ENCODE data around the gene STK35. TPM values are rescaled to one million over a fixed set of nuclear protein-coding genes. Genes with fewer than 3 reads are reported as not detected.

STK35 gene
- total and polyA plus RNA-seq, 2 experiments from 2014 or later = 14.2 to 59.7 TPM

GRCh38 chr20:2086980-2087377 lies 14.6 kb upstream of the STK35 start:
- H3K27me3 Mint-ChIP-seq (ENCODE audit: insufficient read depth, low read depth, poor library complexity) = peaks cover 3% of the 10 kb centered on the region

GRCh38 chr20:2088891-2089290 lies 12.7 kb upstream of the STK35 start:
- no peaks in the 10 kb centered on the region for H3K27me3 ChIP-seq (ENCODE audit: insufficient read depth)
- no peaks in the 10 kb centered on the region for H3K36me3 Mint-ChIP-seq (ENCODE audit: low read depth)
- no peaks in the 10 kb centered on the region for H3F3A ChIP-seq (replicated peaks; ENCODE audit: low read depth)
- H3K9me3 Mint-ChIP-seq = no peaks in the 10 kb centered on the region
- no peak overlapping the region for H3K4me3 ChIP-seq
- H3K36me3 ChIP-seq (ENCODE audit: insufficient read depth) = no peaks in the 10 kb centered on the region
- ATAC-seq = peak; percentile 84
- no peaks in the 10 kb centered on the region for H3K79me2 ChIP-seq (replicated peaks; ENCODE audit: insufficient read depth)
- TF ChIP-seq ZNF462 (CRISPR knock-in tag; IDR thresholded peaks at IDR 0.05) (peak; percentile 81), CREB1 (CRISPR knock-in tag; IDR thresholded peaks at IDR 0.05; ENCODE audit: low read depth) (no peak; the same call in 1 of the 2 replicates), REST (IDR thresholded peaks at IDR 0.05; ENCODE audit: unreplicated experiment) (no peak), ZNF331 (CRISPR knock-in tag; IDR thresholded peaks at IDR 0.05; ENCODE audit: low read depth) (no peak)
- H3K4me3 Mint-ChIP-seq = peak overlapping the region; percentile 26; the same call in 2 of the 3 replicates
- DNase-seq (ENCODE audit: low spot score) = peak; percentile 25
- H4K20me1 ChIP-seq (replicated peaks; ENCODE audit: insufficient read depth) = no peaks in the 10 kb centered on the region
- H3K27ac ChIP-seq (ENCODE audit: low read depth) = peak overlapping the region; percentile 12; the same call in 1 of the 2 replicates
- no peaks in the 10 kb centered on the region for H3K9me2 ChIP-seq (ENCODE audit: insufficient read depth)
- peak overlapping the region; percentile 23 for H2AFZ ChIP-seq
- H3K4me1 Mint-ChIP-seq = peaks cover 25% of the 10 kb centered on the region
- peak overlapping the region; percentile 12 for H3K27ac Mint-ChIP-seq
- H3K4me1 ChIP-seq (ENCODE audit: insufficient read depth) = peaks cover 15% of the 10 kb centered on the region
- 0 out of 2 replicates have a peak overlapping the region, but pooled peaks have one; percentile 12 for H3K4me2 ChIP-seq
- peaks cover 3% of the 10 kb centered on the region for H3K27me3 Mint-ChIP-seq (ENCODE audit: insufficient read depth, low read depth, poor library complexity)

More at GRCh38 chr20:2086980-2087377, 14.6 kb upstream of the STK35 start:
- Histone ChIP-seq H3K9me2 (ENCODE audit: insufficient read depth) (no peaks in the 10 kb centered on the region), H2AFZ (no peak overlapping the region), H3K4me2 (no peak overlapping the region), H3K79me2 (replicated peaks; ENCODE audit: insufficient read depth) (no peaks in the 10 kb centered on the region), H3K27me3 (ENCODE audit: insufficient read depth) (no peaks in the 10 kb centered on the region), H4K20me1 (replicated peaks; ENCODE audit: insufficient read depth) (no peaks in the 10 kb centered on the region), H3F3A (replicated peaks; ENCODE audit: low read depth) (no peaks in the 10 kb centered on the region), H3K4me3 (no peak overlapping the region), H3K27ac (ENCODE audit: low read depth) (no peak overlapping the region), H3K36me3 (ENCODE audit: insufficient read depth) (no peaks in the 10 kb centered on the region), H3K4me1 (ENCODE audit: insufficient read depth) (peaks cover 15% of the 10 kb centered on the region)
- Mint-ChIP-seq H3K27ac (no peak overlapping the region), H3K36me3 (ENCODE audit: low read depth) (no peaks in the 10 kb centered on the region), H3K9me3 (no peaks in the 10 kb centered on the region), H3K4me3 (no peak overlapping the region), H3K4me1 (peaks cover 23% of the 10 kb centered on the region)
- DNase-seq (ENCODE audit: low spot score) (no peak), ATAC-seq (no peak)
- TF ChIP-seq CTCF (conservative IDR thresholded peaks at IDR 0.05; ENCODE audit: low read depth in 2 of 2) (0 out of 4 replicates have a peak, but pooled peaks of 1 of the 2 experiments have one; percentile 3), ZNF114 (CRISPR knock-in tag; IDR thresholded peaks at IDR 0.05) (no peak)
